ENCODE data around the gene USP49.

The USP49 gene

GRCh38 chr6:41789390-41789724 is 105.8 kb downstream of the USP49 start:
- peaks cover 22% of the 10 kb centered on the region for H3K79me2 ChIP-seq (ENCODE audit: control insufficient read depth, insufficient read depth, low read length, unreplicated experiment)
- peaks cover 18% of the 10 kb centered on the region for H3K4me1 ChIP-seq (ENCODE audit: control insufficient read depth, insufficient read depth, low read length, unreplicated experiment)
- H2AFZ ChIP-seq (ENCODE audit: low read length, unreplicated experiment): no peak overlapping the region
- H3K27ac ChIP-seq (ENCODE audit: low read depth, low read length): no peak overlapping the region
- H3K27me3 ChIP-seq (ENCODE audit: insufficient read depth, low read length): no peaks in the 10 kb centered on the region
- H3K36me3 ChIP-seq (ENCODE audit: insufficient read depth, low read length): peaks cover 25% of the 10 kb centered on the region
- H3K4me3 ChIP-seq (ENCODE audit: low read depth, low read length): 0 out of 2 replicates have a peak overlapping the region, but pooled peaks have one; percentile 94

GRCh38 chr6:41787219-41787917 is 107.8 kb downstream of the USP49 start, which contains the start of gene TOMM6:
Gene TOMM6, plus strand, starts transcription at chr6:41787694. Its CDS starts 4 bp downstream, at chr6:41787698.
- no peaks in the 10 kb centered on the region for H3K27me3 ChIP-seq (ENCODE audit: insufficient read depth, low read length)
- H2AFZ ChIP-seq (ENCODE audit: low read length, unreplicated experiment): peak within 1 kb of the TSS; percentile 86
- peak within 1 kb of the TSS; percentile 84 for H3K27ac ChIP-seq (ENCODE audit: low read depth, low read length)
- H3K4me3 ChIP-seq (ENCODE audit: low read depth, low read length): peak within 1 kb of the TSS; percentile 94
- peaks cover 25% of the 10 kb centered on the region for H3K36me3 ChIP-seq (ENCODE audit: insufficient read depth, low read length)
- peaks cover 22% of the 10 kb centered on the region for H3K79me2 ChIP-seq (ENCODE audit: control insufficient read depth, insufficient read depth, low read length, unreplicated experiment)
- H3K4me1 ChIP-seq (ENCODE audit: control insufficient read depth, insufficient read depth, low read length, unreplicated experiment): peaks cover 18% of the 10 kb centered on the region

- Histone ChIP-seq H2AFZ (ENCODE audit: low read length, unreplicated experiment) (peak overlapping the region; percentile 86), H3K27ac (ENCODE audit: low read depth, low read length) (peak overlapping the region; percentile 64)
These were observed 108.5 kb downstream of the USP49 start for GRCh38 chr6:41786451-41787218.

GRCh38 chr6:41785689-41786450 is 109.3 kb downstream of the USP49 start:
- Histone ChIP-seq H2AFZ (ENCODE audit: low read length, unreplicated experiment) (peak overlapping the region; percentile 19), H3K4me3 (ENCODE audit: low read depth, low read length) (peak overlapping the region; percentile 94), H3K79me2 (ENCODE audit: control insufficient read depth, insufficient read depth, low read length, unreplicated experiment) (peaks cover 22% of the 10 kb centered on the region), H3K27ac (ENCODE audit: low read depth, low read length) (no peak overlapping the region), H3K36me3 (ENCODE audit: insufficient read depth, low read length) (peaks cover 20% of the 10 kb centered on the region), H3K27me3 (ENCODE audit: insufficient read depth, low read length) (no peaks in the 10 kb centered on the region), H3K4me1 (ENCODE audit: control insufficient read depth, insufficient read depth, low read length, unreplicated experiment) (peaks cover 23% of the 10 kb centered on the region)

More at GRCh38 chr6:41786451-41787218, 108.5 kb downstream of the USP49 start:
- H3K4me3 ChIP-seq (ENCODE audit: low read depth, low read length): peak overlapping the region; percentile 94
- peaks cover 22% of the 10 kb centered on the region for H3K79me2 ChIP-seq (ENCODE audit: control insufficient read depth, insufficient read depth, low read length, unreplicated experiment)
- H3K27me3 ChIP-seq (ENCODE audit: insufficient read depth, low read length): no peaks in the 10 kb centered on the region
- peaks cover 21% of the 10 kb centered on the region for H3K36me3 ChIP-seq (ENCODE audit: insufficient read depth, low read length)
- H3K4me1 ChIP-seq (ENCODE audit: control insufficient read depth, insufficient read depth, low read length, unreplicated experiment): peaks cover 16% of the 10 kb centered on the region

- Histone ChIP-seq H2AFZ (ENCODE audit: low read length, unreplicated experiment) (no peak overlapping the region), H3K4me3 (ENCODE audit: low read depth, low read length) (no peak overlapping the region), H3K27me3 (ENCODE audit: insufficient read depth, low read length) (no peaks in the 10 kb centered on the region), H3K36me3 (ENCODE audit: insufficient read depth, low read length) (peaks cover 14% of the 10 kb centered on the region), H3K4me1 (ENCODE audit: control insufficient read depth, insufficient read depth, low read length, unreplicated experiment) (peaks cover 23% of the 10 kb centered on the region), H3K79me2 (ENCODE audit: control insufficient read depth, insufficient read depth, low read length, unreplicated experiment) (peaks cover 22% of the 10 kb centered on the region), H3K27ac (ENCODE audit: low read depth, low read length) (no peak overlapping the region)
These were observed 109.9 kb downstream of the USP49 start for GRCh38 chr6:41785254-41785653.

GRCh38 chr6:41784581-41785171 is 110.5 kb downstream of the USP49 start:
- Histone ChIP-seq H3K27ac (ENCODE audit: low read depth, low read length) (no peak overlapping the region), H3K27me3 (ENCODE audit: insufficient read depth, low read length) (no peaks in the 10 kb centered on the region), H2AFZ (ENCODE audit: low read length, unreplicated experiment) (no peak overlapping the region), H3K4me3 (ENCODE audit: low read depth, low read length) (no peak overlapping the region), H3K79me2 (ENCODE audit: control insufficient read depth, insufficient read depth, low read length, unreplicated experiment) (peaks cover 18% of the 10 kb centered on the region), H3K4me1 (ENCODE audit: control insufficient read depth, insufficient read depth, low read length, unreplicated experiment) (peaks cover 22% of the 10 kb centered on the region), H3K36me3 (ENCODE audit: insufficient read depth, low read length) (peaks cover 9% of the 10 kb centered on the region)

- Histone ChIP-seq H3K27me3 (ENCODE audit: insufficient read depth, low read length) (no peaks in the 10 kb centered on the region), H3K4me3 (ENCODE audit: low read depth, low read length) (no peak overlapping the region), H2AFZ (ENCODE audit: low read length, unreplicated experiment) (no peak overlapping the region), H3K36me3 (ENCODE audit: insufficient read depth, low read length) (no peaks in the 10 kb centered on the region), H3K4me1 (ENCODE audit: control insufficient read depth, insufficient read depth, low read length, unreplicated experiment) (peaks cover 20% of the 10 kb centered on the region), H3K79me2 (ENCODE audit: control insufficient read depth, insufficient read depth, low read length, unreplicated experiment) (peaks cover 12% of the 10 kb centered on the region), H3K27ac (ENCODE audit: low read depth, low read length) (no peak overlapping the region)
These were observed 111.9 kb downstream of the USP49 start for GRCh38 chr6:41783106-41783780.

GRCh38 chr6:41781366-41781730 is 113.8 kb downstream of the USP49 start:
- peak overlapping the region; percentile 75 for H3K4me3 ChIP-seq (ENCODE audit: low read depth, low read length)
- no peak overlapping the region for H2AFZ ChIP-seq (ENCODE audit: low read length, unreplicated experiment)
- H3K27ac ChIP-seq (ENCODE audit: low read depth, low read length): no peak overlapping the region
- H3K79me2 ChIP-seq (ENCODE audit: control insufficient read depth, insufficient read depth, low read length, unreplicated experiment): peaks cover 7% of the 10 kb centered on the region
- H3K4me1 ChIP-seq (ENCODE audit: control insufficient read depth, insufficient read depth, low read length, unreplicated experiment): peaks cover 20% of the 10 kb centered on the region
- H3K36me3 ChIP-seq (ENCODE audit: insufficient read depth, low read length): 0 out of 2 replicates have a peak, but pooled peaks cover 3% of the 10 kb centered on the region
- H3K27me3 ChIP-seq (ENCODE audit: insufficient read depth, low read length): no peaks in the 10 kb centered on the region

GRCh38 chr6:41780551-41781365 is 114.4 kb downstream of the USP49 start, which contains the start of gene PRICKLE4:
Gene PRICKLE4, plus strand, starts transcription at chr6:41780782. Its CDS starts 2,692 bp downstream, at chr6:41783474.
- Histone ChIP-seq H3K4me3 (ENCODE audit: low read depth, low read length) (peak within 1 kb of the TSS; percentile 75), H2AFZ (ENCODE audit: low read length, unreplicated experiment) (peak within 1 kb of the TSS; percentile 57), H3K36me3 (ENCODE audit: insufficient read depth, low read length) (0 out of 2 replicates have a peak, but pooled peaks cover 3% of the 10 kb centered on the region), H3K27ac (ENCODE audit: low read depth, low read length) (no peak within 1 kb of the TSS), H3K79me2 (ENCODE audit: control insufficient read depth, insufficient read depth, low read length, unreplicated experiment) (peaks cover 7% of the 10 kb centered on the region), H3K4me1 (ENCODE audit: control insufficient read depth, insufficient read depth, low read length, unreplicated experiment) (peaks cover 17% of the 10 kb centered on the region), H3K27me3 (ENCODE audit: insufficient read depth, low read length) (no peaks in the 10 kb centered on the region)

Data from ACC112 (cell line).